ENCODE measurements around the gene TMEM120A.
A peak's percentile ranks its signal among the peaks of the same experiment; 100 is the strongest.
"Not testable (repeated sequence)": the region's sequence is repeated elsewhere in the genome, so short reads cannot be mapped to it uniquely, and the experiment has no call there.

The TMEM120A gene

DNA sequence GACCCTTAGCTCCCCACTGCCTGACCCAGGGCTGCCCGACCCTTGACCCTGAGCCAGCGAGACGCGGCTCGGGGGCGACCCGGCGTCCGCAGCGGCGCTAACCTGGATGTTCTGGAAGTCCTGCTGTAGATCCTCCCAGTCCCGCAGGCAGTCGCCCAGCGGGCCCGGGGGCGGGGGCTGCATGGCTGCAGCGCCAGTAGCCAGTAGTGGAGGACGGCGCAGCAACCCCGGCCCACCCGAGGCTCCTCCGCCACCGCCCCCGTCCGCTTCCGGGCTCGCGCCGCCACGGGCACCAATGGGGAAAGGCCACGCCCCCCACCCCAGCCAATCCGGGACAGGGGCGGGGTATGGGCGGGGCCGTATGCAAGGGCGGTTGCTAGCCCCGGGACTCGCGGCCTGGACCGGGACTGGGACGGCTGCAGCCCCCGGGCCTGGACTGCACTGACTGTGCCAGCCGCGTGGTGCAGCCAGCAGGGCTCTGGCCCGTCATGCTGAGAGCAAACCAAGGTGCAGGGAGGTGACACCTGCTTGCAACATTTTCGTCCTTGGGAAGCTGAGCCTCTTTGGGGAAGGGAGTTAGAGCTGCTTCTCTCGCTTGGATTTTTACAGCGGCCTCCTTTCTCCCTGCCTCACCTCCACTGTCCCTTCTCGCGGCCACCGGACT lies at the start of gene TMEM120A:
TMEM120A (minus strand) TSS at position 208 of the 664 bp plus-strand sequence; CDS start at position 183, 25 bp downstream.
- peak; percentile 19 to 76 for DNase-seq

DNA sequence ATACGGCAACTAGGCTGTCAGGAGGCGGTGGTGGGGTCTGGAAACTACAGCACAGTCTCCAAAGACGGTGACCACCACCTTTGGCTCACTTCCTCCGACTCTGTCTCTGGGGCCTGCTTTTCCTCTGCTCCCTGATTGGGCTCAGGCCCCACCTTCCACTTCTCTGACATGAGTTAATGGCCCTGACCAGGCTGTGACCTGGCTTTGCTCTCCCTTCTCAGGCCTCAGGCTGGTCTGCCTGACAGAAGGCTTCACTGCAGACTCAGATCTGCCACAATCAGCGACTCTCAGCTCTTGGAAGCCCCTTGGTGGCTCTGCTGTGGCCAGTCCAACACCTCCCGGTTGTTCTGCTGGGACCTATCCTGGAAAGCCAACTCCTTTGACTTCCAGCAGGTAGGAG lies 45.7 kb upstream of the TMEM120A start:
- DNase-seq = no peak

DNA sequence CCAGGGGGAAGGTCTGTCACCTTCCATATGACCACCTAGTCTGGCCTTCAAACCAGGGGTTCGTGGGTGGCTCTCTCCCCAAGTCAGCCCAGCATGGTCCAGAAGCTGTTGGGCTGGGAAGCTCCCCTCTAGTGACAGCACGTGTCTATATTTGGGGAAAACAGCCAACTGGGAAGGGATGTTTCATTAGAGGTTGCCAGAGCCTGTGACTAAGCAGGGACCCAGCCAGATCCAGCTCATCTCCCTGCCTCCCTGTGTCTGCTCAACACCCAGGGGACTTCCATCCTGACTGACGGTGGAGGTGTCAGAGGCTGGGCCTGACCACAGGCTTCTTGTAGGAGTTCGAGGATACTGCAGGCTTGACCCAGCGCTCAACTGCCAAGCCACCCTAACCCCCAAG lies 42.9 kb upstream of the TMEM120A start:
- peak in 1 of 2 experiments; percentile 5 for DNase-seq

DNA sequence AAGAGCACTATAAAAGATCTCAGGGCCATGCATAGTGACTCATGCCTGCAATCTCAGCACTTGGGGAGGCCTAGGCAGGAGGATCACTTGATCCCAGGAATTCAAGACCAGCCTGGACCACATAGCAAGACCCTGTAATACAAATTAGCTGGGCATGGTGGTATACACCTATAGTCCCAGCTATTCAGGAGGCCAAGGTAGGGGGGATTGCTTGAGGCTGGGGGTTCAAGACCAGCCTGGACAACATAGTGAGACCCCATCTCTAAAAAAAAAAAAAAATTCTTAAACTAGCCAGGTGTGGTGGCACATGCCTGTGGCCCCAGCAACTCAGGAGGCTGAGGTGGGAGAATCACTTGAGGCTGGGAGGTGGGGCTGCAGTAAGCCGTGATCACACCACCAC lies 37.6 kb upstream of the TMEM120A start:
- no peak for DNase-seq

DNA sequence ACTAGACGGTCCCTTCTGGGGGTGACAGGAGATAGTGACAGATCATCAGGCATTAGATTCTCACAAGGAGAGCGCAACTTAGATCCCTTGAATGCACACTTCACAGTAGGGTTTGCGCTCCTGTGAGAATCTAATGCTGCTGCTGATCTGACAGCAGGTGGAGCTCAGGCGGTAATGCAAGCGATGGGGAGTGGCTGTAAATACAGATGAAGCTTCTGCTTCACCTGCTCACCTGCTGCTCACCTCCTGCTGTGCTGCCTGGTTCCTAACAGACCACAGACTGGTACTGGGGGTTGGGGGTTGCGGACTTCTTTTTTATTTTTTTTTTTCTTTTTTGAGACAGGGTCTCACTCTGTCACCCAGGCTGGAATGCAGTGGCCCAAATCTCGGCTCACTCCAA lies 35.3 kb upstream of the TMEM120A start:
- DNase-seq = not testable (repeated sequence)

DNA sequence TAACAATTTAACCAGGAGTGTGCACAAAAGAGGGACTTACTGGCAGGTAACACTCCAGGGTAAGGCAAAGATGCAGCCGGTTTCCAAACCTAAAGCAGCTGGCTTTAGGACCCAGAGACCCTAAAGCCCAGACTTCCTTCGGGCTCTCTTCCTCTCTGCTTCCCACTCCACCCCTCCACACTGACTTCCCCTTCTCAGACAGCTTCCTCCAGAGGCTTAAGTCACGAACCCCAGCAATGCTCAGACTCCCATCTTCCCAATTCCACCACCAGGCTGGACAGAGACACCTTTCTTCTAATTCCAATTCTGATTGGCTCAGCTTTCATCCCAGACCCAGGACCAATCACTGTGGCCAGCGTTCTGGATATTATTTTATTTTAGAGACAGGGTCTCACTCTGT lies 28.6 kb upstream of the TMEM120A start:
- DNase-seq = no peak

DNA sequence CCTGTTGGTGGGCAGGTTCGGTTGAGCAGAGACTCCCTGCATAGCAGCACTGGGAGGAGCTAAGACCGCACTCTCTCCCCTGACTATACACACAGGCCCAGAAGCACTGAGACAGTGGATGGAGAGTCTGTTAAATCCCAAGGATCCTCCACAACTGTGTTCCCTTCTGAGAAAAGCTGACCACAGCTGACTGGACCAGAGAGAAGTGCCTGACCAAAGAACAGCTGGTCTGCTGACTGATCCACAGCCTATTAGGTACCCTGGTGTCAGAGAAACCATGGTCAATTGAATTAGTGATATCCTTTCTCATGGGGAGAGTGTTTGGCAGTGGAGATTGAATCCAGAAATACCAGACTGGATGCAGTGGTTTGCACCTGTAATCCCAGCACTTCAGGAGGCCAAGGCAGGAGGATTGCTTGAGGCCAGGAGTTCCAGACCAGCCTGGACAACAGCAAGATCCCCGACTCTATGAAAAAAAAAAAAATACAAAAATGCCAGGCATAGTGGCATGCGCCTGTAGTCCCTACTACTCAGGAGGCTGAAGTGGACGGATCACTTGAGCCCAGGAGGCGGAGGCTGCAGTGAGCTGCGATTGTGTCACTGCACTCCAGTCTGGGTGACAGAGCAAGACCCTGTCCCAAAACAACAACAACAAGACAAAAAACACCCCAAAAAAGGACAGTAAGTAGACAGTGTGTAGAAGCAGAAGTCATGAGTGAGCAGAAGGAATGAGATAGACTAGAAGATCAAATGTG lies 27.8 kb upstream of the TMEM120A start:
- DNase-seq = no peak

DNA sequence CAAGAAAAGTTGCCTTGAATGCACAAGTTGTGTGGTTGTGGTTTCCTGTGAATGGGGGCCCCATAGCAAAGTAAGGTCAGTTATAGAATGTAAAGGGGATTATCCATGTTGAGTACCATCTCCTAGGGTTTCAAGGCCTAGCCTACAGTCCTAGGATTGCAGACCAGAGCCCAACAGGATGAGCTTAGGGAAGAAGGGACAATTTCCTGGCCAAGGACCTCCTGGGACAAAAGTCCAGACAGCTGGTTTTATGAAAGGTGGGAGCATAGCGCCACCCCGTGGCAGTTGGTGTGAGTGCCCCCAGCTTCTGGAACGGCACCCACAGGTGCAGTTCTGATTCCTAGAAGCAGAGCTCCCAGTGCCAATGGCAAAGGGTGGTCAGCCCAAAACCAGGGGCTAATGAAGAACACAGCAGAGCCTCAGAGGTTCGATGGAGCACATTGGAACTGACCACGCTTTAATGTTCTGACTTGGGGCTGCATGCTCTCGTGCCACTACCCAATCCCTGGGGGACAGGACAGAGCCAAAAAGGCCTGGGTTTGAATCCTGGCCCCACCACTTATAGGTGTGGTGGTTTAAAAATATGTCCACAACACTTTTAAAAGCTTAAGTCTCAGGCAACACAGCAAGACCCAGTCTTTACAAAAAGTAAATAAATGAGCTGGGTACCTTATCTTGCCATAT lies 25.8 kb upstream of the TMEM120A start:
- peak; percentile 2 to 23 for DNase-seq

DNA sequence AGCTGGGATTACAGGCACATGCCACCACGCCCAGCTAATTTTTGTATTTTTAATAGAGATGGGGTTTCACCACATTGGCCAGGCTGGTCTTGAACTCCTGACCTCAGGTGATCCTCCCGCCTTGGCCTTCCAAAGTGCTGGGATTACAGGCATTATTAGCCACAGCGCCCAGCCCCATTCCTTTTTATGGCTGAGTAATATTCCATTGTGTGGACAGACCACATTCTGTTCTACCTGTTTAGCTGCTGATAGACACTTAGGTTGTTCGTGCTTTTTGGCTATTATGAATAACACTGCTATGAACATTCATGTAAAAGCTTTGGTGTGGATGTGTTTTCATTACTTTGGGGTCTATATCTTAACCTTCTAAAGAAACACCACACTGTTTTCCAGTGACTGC lies 24.1 kb upstream of the TMEM120A start:
- DNase-seq = not testable (repeated sequence)

DNA sequence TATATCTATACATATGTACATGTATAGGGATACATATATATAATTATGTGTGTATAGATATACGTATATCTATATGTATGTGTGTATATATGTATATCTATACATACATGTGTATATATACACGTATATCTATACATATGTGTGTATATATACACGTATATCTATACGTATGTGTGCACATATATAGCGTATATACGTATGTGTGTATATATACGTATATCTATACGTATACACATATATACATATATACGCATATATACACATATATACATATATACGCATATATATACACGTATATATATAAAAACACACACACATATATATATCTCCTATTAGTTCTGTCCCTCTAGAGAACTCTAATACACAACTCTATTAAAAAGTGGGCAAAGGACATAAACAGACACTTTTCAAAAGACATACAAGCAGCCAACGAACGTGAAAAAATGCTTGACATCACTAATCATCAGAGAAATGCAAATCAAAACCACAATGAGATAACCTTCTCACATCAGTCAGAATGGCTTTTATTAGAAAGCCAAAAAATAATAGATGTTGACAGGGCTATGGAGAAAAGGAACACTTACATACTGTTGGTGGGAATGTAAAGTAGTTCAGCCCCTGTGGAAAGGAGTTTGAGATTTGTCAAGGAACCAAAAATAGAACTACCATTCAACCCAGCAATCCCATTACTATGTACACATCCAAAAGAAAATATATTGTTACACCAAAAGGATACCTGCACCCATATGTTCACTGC lies 22.0 kb upstream of the TMEM120A start:
- no peak for DNase-seq

DNA sequence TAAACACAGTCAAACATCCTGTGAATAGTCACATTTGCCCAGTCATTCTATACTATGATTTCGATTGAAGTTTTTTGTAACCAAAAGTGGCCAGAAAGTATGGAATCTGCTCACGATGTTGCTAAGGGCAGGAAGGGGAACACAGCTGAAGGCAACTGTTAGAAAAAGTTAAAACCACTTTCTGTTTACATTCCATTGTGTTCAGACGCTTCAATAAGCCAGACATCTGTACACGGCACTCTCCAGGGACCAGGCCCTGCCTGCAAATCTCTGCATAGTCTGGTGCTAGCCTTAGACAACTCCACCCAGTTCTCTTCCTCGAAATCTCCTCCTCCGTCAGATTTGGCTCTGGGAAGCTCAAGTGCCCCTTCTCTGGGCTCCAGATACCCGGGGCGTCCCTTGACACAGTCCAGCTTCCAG lies 17.1 kb upstream of the TMEM120A start:
- no peak for DNase-seq

DNA sequence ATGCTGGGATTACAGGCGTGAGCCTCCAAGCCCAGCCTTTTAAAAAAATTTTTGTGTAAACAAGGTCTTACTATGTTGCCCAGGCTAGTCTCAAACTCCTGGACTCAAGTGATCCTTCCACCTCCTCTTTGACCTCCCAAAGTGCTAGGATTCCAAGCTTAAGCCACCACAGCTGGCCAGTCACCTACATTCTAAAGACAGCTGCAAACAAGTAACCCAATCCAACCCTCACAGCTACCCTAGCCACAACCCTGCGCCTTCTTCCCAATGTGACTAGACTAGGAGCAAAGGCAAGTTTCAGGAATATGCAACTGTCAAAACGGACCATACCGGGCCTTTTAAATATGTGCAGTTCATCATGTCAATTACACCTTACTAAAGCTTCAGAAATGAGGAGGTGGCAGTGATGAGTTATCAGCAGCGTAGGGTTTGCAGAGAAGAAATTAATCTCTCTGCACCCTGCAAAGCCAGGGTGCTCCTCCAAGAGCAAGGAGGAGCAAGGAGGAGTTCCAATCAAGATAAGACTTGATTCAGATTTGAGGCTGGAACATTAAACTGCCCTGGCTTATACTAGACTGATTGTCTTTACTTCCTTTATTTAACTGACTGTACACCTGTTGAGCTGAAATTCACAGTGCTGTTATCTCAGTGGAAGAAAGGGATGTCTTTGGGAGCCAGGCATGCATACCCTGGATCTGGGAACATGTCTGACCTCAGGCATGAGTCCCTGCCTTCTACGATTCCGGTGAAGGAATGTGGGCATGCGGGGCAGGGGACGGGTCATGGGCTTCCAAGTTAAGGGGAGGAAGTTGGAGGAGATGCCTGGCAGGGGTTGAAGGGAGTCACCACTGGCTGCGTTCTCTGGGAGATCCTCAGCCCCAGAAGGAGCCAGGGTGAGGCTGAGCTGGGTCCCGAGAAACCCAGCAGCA lies 15.5 kb upstream of the TMEM120A start:
- no peak for DNase-seq

DNA sequence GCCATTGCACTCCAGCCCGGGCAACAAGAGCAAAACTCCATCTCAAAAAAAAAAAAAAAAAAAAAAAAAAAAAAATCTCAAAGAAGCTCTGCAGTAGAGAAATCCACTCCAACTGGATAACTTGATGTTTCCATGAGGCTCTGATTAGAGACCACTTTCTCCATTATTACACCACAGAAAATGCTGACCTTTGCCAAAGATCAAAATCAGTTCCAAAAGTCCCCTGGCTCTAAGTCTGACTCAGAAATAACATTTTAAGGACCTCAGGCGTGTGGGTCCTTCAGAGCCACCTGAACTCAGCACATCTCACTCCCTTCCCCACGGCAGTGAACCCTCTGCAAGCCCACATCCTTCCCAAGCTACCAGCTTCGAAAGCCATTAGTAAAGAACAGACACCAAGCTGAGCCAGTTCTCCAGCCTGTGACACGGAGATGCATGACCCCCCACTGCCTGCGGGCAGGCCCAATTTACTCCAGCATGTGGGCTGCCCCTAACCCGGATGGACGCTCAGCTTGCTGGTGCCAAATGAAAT lies 13.8 kb upstream of the TMEM120A start:
- no peak for DNase-seq

DNA sequence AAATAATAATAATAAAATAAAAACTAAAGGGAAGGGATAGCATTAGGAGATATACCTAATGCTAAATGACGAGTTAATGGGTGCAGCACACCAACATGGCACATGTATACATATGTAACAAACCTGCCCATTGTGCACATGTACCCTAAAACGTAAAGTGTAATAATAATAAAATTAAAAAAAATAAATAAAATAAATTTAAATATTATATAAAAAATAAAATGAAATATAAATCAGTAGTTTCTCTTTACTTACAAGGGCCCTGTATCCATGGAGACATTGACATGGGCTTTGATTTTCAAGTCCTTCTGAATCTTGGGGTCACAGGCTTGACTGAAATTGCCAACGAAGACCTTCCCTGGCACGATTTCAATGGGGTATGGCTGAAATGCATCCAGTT lies 10.6 kb upstream of the TMEM120A start:
- not testable (repeated sequence) for DNase-seq

DNA sequence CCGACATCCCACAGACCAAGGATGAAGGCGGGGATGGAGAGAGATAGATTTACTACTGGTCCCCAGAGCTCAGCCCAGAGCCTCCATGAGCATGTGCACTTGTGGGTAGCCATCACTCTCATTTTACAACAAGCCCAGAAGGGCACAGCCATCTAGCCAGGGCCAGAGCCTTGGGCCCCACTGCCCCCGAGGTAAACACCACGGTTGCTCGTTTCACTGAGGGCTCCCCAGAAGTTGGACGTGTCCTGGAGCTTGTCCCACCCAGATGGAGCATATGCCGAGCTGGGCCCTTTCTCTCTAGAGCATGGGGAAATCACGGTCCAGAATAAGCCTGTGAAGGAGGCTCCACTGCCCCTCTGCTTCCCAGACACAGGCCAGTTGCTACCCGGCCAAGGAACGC lies 9.0 kb upstream of the TMEM120A start:
- DNase-seq = no peak

DNA sequence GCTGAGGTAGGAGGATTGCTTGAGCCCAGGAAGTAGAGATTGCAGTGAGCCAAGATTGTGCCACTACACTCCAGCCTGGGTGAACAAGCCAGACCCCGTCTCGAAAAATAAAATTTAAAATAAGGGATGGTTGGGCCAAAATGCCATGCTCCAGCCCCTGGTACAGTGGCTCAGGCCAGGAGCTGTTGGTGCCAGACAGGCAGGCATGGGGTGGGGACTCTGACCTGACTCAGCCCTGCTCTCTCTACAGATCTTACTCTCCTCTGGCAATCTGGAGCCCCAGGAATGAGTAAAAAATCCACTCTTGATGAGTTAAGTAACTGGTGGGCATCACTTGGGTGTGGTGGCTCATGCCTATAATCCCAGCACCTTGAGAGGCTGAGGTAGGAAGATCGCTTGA lies 8.4 kb upstream of the TMEM120A start:
- no peak for DNase-seq

DNA sequence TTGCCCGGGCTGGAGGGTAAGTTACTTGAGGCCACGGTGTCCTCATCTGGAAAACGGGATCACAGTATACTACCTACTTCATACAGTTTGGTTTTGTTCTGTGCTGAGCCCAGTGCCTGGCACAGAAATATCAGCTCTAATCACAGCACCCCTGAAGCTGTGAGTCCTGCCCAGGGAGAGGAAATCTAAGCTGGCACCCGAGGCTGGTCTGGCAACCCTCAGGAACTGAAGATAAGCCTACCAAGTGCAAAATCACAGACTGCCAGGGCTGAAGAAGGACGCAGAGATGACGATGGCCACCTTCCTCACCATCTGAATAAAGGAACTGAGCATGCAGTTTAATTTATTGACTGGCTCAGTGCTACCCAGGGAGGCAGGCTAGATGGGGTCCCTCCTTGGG lies 7.7 kb upstream of the TMEM120A start:
- no peak for DNase-seq

DNA sequence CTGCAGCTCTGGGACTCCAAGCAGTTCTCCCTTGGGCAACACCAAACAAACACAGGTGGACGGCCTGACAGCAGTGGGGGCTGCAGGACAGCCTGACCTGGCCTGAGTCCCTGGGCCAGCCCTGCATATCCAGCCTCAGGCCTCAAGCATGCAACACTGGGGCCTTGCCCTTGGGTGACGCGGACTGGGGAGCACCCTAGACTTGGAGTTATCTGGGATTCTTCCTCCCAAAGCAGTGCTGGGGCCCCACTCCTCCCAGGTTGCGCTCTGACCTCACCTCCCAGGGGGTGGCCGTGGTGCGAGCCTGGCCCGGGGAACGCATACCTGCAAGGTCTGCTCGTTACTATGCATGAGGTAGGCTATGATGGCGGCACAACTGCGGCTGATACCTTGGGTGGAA lies 6.2 kb upstream of the TMEM120A start:
- DNase-seq = no peak

DNA sequence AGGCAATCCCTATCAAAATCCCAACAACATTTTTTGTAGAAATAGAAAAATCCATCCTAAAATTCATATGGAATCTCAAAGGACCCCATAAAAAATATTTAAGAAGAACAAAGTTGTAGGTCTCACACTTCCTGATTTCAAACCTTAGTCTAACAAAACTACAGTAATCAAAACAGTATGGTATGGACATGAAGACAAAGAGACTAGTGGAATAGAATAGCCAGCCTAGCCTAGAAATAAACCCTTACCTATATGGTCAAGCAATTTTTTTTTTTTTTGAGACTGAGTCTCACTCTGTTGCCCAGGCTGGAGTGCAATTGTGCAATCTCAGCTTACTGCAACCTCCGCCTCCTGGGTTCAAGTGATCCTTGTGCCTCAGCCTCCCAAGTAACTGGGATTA lies 3.6 kb upstream of the TMEM120A start:
- DNase-seq = no peak

DNA sequence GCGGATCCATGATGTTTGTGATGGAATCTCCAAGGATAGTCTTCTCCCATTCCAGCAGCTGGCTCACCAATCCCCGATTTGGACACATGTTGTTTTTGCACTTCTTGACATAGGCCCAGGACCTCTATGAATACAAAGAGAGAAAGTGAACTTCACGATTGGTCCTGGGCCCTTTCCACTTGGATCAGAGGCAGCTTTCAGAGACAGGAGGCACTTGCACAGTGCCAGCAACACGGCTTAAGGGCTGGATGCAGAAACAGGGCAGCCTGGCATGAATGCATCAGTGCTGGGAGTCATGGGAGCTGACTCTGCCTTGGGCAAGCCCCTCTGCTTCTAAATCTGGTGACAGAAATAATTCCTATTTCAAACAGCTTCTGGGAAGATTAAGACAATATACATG lies 2.1 kb upstream of the TMEM120A start:
- DNase-seq = no peak

DNA sequence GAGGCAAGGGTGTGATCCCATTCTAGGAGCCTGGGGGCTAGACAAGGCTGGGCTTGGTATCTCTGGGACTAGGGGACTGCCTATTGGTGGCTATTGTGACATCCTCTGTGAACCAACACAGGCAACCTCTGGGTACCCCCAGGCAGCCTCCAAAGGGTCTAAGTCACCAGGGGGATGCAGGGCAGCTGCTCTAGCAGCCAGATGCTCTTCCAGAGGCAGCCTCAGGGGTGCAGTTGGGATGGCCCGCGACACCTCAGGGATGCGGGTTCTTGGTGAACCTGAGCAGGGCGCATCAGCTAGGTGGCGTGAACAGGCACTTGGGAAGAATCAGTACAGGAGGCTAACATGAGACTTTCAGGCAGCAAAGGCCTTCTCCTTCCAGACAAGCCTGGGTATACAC lies 1.6 kb upstream of the TMEM120A start:
- no peak for DNase-seq

DNA sequence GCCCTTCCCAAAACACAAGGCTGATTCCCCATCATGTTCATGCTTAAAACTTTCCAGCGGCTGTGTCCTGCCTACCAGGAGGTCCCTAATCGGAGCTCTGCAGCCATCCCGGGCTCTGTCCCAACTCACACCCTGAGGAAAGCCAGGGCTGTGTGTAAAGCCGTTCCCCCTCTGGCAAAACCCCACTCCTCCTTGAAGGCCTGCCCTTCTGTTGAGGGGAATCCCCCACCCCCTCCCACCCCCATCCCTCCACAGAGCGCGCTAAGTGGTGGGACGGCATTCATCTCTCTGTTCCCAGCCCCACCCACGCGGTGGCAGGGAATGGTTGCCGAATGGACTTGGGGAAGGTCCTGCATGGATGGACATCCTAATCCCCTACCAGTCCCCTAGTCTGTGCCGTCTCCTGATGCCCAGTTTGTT lies 667 bp upstream of the TMEM120A start:
- no peak for DNase-seq

Measured in NCI-H446 (cell line).